K562 (cell line): ENCODE measurements around the gene CTSL. TPM values are rescaled to one million over a fixed set of nuclear protein-coding genes. Genes with fewer than 3 reads are reported as not detected.
A peak's percentile ranks its signal among the peaks of the same experiment; 100 is the strongest.

ENCODE experiments used
- ARID2 ChIP-seq: fragments of 450-650 bp; IDR thresholded peaks from 2 replicates; pipeline ENCODE4 v1.6.1; 2017; ENCODE audit warnings: antibody characterized with exemption, mild to moderate bottlenecking
- MAFF ChIP-seq: IDR thresholded peaks from 2 replicates; pipeline ENCODE4 v1.6.1; 2012; ENCODE audit warnings: low read length, improper control_type of control experiment
- SMC3 ChIP-seq: conservative IDR thresholded peaks from 2 replicates; pipeline ENCODE4 v1.6.1; 2011; ENCODE audit warnings: low read depth, low read length, improper control_type of control experiment; ENCODE audit not compliant: insufficient read depth
- polyA plus RNA-seq, 8 experiments: library from polyadenylated mRNA; depleted of rRNA in 4 of 8; stranded (reverse) in 5 of 8; unstranded in 3 of 8; fragments of >200 nt; fragmentation: Nextera tagmentation in 2 of 8; fragmentation: Illumina TruSeq in 1 of 8; extraction: Ambion mirVana in 2 of 8; extraction: Trizol in 1 of 8; gene quantifications; 2 replicates each; pipeline versions ENCODE4 v1.2.1 to v1.2.3, GENCODE V29; 2011 to 2014; ENCODE audit warnings: inconsistent platforms in 1 of 8, missing spikeins in 1 of 8
- total RNA-seq, 7 experiments: library from RNA; depleted of rRNA in 6 of 7; stranded (reverse); fragments of >200 nt in 6 of 7; fragmentation: Illumina TruSeq in 2 of 7; extraction: Trizol in 2 of 7; gene quantifications; 2 replicates each; pipeline versions ENCODE4 v1.2.1 to v1.2.3, GENCODE V29; 2011 to 2021; ENCODE audit warnings: low replicate concordance in 1 of 7
- TF ChIP-seq, protein P1 (sequence below): fragments of 450-650 bp; IDR thresholded peaks from 2 replicates; pipeline ENCODE4 v1.6.1; 2016; ENCODE audit warnings: mild to moderate bottlenecking, moderate library complexity
- TF ChIP-seq, protein P2 (sequence below), 3 experiments: IDR thresholded peaks in 2 of 3; conservative IDR thresholded peaks in 1 of 3; 2 replicates each; pipeline ENCODE4 v1.5.1; 2011 to 2012; ENCODE audit warnings: low read length in 3 of 3, mild to moderate bottlenecking in 3 of 3, control low read depth in 2 of 3, improper control_type of control experiment in 1 of 3, inconsistent platforms in 1 of 3, low read depth in 1 of 3, mixed read lengths in 1 of 3, moderate library complexity in 1 of 3; ENCODE audit not compliant: insufficient read depth in 2 of 3

Gene CTSL
- total and polyA plus RNA-seq, 9 of the 15 experiments (the other 6 are each of a cell fraction or from before 2014, with no cell fraction given) = 55.9 to 165 (median 93.7) TPM

DNA sequence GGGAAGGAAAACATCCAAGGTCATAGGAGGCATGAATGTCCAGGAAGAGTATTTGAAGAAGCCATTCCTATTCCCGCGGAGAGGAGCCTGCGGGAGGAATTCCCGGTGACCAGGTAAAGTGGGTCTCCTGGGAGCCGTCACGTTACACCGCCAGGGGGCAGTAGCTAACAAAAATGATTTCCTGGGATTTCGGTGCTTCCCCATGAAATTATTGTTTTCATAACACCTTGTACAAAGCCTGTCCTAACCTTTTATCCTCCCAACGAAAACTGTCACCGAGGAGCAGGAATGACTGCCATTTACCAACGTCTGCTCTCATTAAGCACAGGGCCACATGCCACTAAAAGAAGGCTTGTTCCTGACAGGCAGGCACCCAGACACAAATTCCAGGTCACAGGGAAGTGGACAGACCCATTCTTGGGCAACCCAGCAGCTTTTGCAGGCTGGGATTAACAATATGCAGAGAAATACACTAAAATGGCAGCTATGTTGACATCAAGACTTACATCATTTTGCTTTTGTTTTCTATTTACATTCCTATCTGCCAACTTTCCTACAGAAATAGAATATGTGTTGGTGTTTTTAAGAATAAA, 41.2 kb upstream of the CTSL start (continued):
- TF ChIP-seq, protein P1, sequence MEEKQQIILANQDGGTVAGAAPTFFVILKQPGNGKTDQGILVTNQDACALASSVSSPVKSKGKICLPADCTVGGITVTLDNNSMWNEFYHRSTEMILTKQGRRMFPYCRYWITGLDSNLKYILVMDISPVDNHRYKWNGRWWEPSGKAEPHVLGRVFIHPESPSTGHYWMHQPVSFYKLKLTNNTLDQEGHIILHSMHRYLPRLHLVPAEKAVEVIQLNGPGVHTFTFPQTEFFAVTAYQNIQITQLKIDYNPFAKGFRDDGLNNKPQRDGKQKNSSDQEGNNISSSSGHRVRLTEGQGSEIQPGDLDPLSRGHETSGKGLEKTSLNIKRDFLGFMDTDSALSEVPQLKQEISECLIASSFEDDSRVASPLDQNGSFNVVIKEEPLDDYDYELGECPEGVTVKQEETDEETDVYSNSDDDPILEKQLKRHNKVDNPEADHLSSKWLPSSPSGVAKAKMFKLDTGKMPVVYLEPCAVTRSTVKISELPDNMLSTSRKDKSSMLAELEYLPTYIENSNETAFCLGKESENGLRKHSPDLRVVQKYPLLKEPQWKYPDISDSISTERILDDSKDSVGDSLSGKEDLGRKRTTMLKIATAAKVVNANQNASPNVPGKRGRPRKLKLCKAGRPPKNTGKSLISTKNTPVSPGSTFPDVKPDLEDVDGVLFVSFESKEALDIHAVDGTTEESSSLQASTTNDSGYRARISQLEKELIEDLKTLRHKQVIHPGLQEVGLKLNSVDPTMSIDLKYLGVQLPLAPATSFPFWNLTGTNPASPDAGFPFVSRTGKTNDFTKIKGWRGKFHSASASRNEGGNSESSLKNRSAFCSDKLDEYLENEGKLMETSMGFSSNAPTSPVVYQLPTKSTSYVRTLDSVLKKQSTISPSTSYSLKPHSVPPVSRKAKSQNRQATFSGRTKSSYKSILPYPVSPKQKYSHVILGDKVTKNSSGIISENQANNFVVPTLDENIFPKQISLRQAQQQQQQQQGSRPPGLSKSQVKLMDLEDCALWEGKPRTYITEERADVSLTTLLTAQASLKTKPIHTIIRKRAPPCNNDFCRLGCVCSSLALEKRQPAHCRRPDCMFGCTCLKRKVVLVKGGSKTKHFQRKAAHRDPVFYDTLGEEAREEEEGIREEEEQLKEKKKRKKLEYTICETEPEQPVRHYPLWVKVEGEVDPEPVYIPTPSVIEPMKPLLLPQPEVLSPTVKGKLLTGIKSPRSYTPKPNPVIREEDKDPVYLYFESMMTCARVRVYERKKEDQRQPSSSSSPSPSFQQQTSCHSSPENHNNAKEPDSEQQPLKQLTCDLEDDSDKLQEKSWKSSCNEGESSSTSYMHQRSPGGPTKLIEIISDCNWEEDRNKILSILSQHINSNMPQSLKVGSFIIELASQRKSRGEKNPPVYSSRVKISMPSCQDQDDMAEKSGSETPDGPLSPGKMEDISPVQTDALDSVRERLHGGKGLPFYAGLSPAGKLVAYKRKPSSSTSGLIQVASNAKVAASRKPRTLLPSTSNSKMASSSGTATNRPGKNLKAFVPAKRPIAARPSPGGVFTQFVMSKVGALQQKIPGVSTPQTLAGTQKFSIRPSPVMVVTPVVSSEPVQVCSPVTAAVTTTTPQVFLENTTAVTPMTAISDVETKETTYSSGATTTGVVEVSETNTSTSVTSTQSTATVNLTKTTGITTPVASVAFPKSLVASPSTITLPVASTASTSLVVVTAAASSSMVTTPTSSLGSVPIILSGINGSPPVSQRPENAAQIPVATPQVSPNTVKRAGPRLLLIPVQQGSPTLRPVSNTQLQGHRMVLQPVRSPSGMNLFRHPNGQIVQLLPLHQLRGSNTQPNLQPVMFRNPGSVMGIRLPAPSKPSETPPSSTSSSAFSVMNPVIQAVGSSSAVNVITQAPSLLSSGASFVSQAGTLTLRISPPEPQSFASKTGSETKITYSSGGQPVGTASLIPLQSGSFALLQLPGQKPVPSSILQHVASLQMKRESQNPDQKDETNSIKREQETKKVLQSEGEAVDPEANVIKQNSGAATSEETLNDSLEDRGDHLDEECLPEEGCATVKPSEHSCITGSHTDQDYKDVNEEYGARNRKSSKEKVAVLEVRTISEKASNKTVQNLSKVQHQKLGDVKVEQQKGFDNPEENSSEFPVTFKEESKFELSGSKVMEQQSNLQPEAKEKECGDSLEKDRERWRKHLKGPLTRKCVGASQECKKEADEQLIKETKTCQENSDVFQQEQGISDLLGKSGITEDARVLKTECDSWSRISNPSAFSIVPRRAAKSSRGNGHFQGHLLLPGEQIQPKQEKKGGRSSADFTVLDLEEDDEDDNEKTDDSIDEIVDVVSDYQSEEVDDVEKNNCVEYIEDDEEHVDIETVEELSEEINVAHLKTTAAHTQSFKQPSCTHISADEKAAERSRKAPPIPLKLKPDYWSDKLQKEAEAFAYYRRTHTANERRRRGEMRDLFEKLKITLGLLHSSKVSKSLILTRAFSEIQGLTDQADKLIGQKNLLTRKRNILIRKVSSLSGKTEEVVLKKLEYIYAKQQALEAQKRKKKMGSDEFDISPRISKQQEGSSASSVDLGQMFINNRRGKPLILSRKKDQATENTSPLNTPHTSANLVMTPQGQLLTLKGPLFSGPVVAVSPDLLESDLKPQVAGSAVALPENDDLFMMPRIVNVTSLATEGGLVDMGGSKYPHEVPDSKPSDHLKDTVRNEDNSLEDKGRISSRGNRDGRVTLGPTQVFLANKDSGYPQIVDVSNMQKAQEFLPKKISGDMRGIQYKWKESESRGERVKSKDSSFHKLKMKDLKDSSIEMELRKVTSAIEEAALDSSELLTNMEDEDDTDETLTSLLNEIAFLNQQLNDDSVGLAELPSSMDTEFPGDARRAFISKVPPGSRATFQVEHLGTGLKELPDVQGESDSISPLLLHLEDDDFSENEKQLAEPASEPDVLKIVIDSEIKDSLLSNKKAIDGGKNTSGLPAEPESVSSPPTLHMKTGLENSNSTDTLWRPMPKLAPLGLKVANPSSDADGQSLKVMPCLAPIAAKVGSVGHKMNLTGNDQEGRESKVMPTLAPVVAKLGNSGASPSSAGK = no peak
- TF ChIP-seq MAFF (no peak), SMC3 (peak; percentile 66), ARID2 (0 out of 2 replicates have a peak, but pooled peaks have one; percentile 24)
- TF ChIP-seq, protein P2, sequence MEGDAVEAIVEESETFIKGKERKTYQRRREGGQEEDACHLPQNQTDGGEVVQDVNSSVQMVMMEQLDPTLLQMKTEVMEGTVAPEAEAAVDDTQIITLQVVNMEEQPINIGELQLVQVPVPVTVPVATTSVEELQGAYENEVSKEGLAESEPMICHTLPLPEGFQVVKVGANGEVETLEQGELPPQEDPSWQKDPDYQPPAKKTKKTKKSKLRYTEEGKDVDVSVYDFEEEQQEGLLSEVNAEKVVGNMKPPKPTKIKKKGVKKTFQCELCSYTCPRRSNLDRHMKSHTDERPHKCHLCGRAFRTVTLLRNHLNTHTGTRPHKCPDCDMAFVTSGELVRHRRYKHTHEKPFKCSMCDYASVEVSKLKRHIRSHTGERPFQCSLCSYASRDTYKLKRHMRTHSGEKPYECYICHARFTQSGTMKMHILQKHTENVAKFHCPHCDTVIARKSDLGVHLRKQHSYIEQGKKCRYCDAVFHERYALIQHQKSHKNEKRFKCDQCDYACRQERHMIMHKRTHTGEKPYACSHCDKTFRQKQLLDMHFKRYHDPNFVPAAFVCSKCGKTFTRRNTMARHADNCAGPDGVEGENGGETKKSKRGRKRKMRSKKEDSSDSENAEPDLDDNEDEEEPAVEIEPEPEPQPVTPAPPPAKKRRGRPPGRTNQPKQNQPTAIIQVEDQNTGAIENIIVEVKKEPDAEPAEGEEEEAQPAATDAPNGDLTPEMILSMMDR (IDR thresholded peaks at IDR 0.05 in 2 of 3, conservative IDR thresholded peaks at IDR 0.05 in 1 of 3; ENCODE audit: insufficient read depth in 2 of 3, low read depth in 1 of 3, low read length in 3 of 3) = peak; percentile 65 to 79 (median 73)
